ENCODE data around the gene ASF1B.

DNA sequence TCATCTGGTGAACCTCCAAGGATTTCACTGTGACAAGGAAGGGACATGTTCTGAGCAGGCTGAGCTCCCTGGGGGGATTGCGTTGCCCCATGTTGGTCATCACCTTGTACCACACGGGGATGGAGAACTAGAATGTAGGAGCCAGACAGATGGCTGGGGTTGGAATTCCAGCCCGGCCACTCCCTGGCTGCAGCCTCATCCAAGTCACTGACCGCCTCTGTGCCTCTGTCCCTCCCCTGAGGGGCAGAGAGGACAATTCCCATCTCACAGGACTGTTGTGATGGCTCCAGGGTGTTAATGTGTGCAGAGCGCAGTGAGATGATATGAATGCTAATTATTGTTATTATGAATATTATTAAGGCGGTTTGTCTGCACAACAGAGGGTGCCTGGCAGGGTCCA is 45.5 kb upstream of the ASF1B start:
- TF ChIP-seq, protein P1, sequence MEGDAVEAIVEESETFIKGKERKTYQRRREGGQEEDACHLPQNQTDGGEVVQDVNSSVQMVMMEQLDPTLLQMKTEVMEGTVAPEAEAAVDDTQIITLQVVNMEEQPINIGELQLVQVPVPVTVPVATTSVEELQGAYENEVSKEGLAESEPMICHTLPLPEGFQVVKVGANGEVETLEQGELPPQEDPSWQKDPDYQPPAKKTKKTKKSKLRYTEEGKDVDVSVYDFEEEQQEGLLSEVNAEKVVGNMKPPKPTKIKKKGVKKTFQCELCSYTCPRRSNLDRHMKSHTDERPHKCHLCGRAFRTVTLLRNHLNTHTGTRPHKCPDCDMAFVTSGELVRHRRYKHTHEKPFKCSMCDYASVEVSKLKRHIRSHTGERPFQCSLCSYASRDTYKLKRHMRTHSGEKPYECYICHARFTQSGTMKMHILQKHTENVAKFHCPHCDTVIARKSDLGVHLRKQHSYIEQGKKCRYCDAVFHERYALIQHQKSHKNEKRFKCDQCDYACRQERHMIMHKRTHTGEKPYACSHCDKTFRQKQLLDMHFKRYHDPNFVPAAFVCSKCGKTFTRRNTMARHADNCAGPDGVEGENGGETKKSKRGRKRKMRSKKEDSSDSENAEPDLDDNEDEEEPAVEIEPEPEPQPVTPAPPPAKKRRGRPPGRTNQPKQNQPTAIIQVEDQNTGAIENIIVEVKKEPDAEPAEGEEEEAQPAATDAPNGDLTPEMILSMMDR (IDR thresholded peaks at IDR 0.05; ENCODE audit: low read depth, low read length, poor library complexity, severe bottlenecking) = no peak
- no peak for TF ChIP-seq EZH2phosphoT487 (IDR thresholded peaks at IDR 0.05; ENCODE audit: borderline replicate concordance, low read length)

Data from DOHH2 (cell line).